Dermis blood vessel endothelial cell (primary cell): Measurements from ENCODE around the gene DLG2. TPM values are rescaled to one million over a fixed set of nuclear protein-coding genes. Genes with fewer than 3 reads are reported as not detected.
A peak's percentile ranks its signal among the peaks of the same experiment; 100 is the strongest.
"Not testable (repeated sequence)": the region's sequence is repeated elsewhere in the genome, so short reads cannot be mapped to it uniquely, and the experiment has no call there.

Source experiments
- DNase-seq: peaks from one replicate; pipeline ENCODE4 v3.0.0; 2010
- total RNA-seq: library from RNA; depleted of rRNA; stranded (reverse); fragments of >200 nt; gene quantifications from 2 replicates; pipeline ENCODE4 v1.2.3, GENCODE V29; 2014

Gene DLG2
- total RNA-seq, 1 donor from 2014 or later: 0.17 TPM

DNA sequence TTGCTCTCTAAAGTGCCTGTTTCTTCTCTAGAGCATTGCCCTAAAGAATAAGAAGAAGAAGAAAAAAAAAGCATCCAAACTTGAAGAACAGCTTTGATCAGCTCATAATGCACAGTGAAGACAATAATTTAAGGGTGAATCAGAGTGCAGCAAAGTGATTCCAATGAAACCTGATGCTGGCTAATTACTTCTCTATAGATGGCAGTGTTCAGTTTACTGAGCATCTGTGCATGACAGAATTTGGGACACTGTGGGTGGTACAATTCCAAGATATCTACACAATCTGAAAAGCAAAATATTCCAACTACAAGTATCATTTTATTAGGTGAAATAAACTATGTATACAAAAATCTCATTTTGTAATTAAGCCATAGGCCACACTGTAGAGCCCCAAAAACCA, 1890.5 kb downstream of the DLG2 start:
- no peak for DNase-seq

DNA sequence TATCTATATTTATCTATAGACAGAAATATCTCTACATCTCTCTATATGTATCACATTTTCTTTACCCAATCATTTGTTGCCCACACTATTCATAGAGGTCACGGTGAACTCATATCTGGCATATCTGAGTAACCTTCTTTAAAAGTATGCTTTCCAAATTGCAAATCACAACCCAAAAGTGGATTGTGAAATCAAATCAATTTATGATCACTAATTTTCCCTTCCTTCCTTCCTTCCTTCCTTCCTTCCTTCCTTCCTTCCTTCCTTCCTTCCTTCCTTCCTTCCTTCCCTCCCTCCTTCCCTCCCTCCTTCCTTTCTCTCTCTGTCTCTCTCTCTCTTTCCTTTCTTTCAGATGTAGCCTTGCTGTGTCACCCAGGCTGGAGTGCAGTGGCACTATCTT, 1893.0 kb downstream of the DLG2 start:
- no peak for DNase-seq

DNA sequence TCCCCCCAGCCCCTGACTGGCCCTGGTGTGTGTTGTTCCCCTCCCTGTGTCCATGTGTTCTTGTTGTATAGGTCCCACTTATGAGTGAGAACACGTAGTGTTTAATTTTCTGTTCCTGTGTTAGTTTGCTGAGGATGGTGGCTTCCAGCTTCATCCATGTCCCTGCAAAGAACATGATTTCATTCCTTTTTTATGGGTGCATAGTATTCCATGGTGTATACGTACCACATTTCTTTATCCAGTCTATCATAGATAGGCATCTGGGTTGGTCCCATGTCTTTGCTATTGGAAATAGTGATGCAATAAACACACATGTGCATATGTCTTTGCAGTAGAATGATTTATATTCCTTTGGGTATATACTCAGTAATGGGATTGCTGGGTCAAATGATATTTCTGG, 1895.9 kb downstream of the DLG2 start:
- DNase-seq: not testable (repeated sequence)

DNA sequence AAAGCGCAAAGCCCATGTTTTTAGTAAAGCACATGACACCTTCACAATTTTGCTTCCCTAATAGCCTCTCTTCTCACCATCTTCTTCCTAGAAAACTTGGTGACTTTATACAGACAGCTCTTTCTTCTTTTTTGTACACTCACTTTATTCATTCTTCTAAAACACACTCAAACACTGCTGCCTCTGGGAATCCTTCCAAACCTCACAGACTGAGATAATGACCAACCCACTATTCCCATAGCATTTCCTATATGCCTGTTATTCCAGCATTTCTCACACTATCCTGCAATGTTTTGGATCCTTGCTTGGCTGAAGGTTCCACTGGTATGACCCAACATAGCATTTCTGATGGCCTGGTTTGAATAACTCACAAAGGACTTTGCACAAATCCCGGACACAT, 1898.9 kb downstream of the DLG2 start:
- DNase-seq: no peak

DNA sequence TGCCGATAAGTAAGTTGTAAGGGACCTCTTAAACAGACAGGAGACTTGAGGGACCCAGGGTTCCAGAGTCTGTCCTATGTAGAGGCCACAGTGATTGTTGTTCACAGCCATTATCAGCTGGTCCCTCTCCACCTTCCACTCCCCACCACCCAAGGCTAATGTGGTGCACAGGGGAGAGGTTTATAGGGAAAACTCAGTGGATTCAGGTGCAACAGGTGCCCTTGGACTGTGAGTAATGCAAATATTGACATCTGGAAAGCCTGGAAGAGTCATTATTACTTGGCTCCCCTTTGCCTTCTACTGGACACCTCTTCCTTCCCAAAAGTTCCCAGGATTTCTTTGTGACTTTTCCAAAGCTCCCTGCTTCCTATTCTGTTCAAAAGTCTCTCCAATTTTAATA, 1899.9 kb downstream of the DLG2 start:
- no peak for DNase-seq

DNA sequence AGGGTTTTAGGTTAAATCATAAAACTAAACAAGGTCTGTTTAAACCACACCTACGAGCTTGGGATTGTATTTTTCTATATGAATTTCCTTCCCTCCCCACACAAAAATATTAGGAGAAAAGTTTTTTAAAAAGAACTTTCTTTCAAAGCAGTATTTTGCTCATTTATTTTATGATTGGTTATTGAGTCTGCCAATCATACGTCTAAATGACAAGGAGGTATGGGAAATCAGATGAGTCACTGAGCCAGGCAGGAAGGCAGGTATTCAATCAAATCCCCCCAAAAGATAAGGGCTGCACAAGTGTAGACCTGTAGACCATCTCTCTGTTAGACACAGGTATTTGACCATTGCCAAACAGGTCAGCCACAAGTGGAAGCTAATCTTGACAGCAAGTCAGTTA, 1900.8 kb downstream of the DLG2 start:
- DNase-seq: no peak

DNA sequence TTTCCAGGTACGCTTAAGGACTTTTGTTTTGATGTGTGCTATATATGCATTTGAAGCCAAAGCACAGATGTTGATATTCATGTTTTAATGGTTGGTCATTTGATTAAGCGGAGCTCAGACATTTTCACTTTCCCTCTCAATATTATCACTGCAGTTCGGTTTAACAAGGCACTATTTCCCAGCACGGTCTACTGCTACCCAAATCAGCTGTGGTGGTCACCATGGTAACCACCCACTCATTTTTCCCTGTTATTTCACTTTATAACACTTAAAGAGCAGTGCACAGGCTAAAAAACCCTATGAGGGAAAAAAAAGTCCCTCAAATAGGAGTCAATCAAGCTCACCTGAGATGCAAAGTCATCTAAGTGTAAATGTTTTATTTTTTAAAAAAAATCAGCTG, 1901.4 kb downstream of the DLG2 start:
- DNase-seq: no peak

DNA sequence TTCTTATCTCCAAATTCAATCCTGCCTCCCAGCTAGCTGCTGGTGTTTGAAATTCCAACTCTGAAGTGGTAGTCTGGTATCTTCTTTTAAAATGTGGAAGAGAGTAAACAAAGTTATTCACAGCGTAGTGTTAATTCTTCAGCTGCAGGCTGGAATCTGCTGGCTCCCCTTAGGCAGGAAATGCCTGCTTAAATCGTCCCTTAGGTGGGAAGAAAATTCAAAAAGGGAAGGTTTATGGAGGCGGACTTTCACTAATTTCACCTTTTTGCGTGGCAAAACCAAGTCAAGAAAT, 1901.9 kb downstream of the DLG2 start:
- DNase-seq: no peak

DNA sequence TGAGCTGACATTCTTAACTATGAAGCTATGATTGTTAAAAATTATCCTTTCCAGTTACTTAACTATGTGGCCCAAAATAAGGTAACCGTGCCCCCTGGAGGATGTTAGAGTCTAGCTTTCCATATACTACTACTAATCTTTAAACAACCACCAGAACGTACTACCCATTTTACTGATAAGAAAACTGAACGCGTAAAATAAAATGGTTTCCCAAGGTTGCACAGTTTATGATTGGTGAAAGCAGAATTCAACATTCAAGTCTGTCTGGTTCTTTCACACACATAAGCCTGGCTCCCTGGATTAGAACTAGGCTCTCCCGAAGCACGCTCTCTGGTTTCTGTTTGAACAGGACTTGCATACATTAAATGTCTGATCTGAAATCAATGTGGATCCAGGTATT, 1903.1 kb downstream of the DLG2 start:
- peak; percentile 59 for DNase-seq

DNA sequence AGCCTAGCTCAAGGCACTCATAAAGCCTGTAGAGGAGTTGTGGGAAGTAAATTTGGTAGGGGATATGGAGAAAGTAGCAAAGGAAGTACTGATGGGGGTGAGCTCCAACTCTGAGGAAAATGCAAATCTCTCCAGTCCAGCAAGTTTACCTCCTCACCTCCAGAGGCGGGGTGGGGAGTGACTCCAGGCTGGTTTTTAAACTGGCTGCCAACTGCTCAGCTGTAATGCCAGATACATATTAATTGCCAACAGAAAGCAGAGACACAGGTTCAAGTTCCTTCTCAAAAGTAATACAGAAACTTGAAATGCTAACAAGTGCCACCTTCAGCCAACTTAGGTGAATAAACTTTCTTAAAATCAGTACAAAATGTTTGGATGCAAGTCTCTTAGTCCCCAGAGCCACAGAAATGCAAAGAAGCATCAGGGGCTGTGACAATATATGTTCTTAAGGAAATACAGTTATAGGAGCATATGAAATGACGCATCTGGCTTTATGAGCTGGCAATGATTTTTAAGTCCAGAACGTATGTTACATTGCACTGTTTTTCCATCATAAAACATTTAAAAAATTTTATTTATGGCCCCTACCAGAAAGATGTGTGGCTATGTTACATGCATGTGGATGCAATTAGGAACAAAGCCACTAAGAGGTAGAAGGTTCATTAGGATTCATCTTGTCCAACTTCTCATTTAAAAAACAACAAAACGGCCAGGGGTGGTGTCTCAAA, 1904.6 kb downstream of the DLG2 start:
- DNase-seq: no peak

DNA sequence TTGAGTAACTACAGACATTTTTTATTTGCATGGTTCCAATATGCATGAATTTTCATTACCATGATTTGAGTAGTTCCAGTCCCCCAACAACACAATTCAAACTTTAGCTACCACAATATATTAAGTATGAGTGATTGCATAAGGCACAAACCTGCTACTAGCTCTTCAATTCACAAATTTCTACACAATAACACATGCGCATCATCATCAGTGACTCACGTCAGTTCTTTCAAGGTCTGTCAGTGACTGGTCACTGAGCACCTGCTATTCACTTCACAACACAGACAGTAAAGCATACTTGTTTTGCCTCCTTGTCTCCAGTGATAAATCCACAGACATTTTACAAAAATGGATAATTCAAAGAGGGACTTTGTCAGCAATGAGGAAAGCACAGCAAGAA, 1905.9 kb downstream of the DLG2 start:
- no peak for DNase-seq

DNA sequence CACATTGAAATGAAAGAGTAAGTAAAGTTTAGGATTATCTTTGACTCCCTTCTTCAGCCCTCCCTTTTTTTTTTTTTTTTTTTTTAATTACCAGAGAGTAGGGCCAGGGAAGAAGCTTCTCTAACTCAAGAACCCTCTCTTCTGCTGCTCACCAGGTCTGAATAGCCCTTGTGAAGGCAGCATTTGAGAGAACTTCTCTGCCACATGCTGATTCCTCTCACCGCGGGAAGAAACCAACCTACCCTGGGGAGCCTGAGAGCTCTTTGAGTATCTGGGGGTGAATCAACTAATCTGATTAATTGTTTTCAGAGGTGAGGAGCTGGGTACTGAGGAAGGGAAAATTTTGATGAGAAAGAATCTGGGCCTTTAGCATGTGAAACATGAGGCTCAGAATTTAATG, 1906.5 kb downstream of the DLG2 start:
- no peak for DNase-seq

DNA sequence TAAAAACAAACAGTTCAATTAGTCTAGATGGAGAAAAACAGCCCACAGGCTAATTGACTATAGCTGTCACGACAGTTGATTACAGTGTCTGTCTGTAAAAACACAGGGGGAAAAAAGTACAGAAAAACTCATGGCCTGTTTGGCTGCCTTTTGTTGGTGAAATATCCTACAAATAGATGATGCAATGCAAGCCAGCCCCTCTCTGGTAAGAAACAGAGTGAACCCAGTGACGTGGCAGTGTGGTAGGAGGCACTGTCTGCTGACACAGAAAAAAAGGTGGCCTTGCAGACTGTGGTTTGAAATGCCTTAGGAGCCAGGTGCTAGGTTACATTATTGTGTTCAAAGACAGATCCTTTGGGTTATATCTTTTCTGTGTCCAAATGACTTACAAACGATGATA, 1909.6 kb downstream of the DLG2 start:
- no peak for DNase-seq

DNA sequence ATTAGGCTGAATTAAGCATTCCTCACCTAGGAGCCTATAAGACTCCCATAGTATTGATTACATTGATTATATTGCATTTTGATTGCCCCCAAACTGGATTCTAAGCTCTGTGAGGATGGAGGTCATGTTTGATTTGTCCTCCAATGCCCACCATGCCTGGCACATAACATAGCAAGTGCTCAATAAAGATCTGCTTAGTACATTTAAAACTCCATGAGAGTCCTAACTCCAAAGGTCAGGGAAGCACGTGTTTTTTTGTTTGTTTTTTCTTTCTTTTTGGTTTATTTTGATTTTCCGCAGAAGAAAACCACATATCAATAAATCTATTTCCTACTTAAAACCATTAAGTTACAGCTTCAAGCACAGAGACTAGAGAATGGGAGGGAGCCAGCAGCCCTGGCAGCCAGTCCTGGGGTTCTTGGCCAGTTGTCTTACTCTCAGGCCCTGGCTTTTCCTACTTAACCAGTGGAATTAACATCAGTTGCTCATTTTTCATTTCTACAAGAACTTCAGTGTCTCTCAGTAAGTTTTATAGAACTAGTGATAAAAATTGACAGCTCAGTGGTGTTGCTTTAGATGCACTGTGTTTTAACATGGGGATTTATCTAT, 1911.1 kb downstream of the DLG2 start:
- DNase-seq: no peak

DNA sequence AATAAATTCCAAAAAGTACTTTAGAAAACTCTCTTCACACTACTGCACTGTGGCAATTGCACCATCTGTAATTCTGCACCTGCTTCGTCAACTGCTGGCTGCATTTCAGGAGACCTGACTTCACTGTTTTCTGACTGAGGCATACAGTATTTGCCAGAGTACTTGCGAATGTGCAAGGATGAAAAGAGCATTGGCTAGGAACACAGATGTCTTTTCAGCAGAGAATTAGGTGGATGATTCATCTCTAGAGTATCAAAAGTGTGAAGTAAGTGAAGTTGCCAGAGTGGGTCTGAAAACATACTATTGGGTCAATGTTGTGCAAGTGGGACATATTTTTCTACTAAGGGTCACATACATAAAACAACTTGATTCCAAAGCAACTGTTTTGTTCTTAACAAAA, 1913.4 kb downstream of the DLG2 start:
- DNase-seq: no peak

DNA sequence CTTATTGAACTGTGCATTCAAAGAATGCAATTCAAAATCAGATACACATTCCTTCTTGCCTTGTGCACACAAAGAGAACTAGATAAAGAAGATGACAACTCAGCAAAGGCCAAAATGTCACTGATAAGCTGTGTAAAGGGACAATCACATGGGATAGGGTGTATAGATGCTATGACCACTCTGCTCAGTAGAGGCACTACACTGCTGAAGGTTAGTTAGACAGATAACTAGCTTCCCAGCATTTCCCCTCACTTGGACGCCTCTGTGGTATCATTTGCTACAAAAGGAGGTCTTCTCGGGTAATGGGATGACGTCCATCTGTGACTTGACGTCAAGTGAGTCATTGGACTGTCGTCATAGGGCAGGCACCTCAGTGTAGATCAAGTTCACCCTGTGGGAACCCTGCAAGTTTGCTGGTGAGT, 1916.0 kb downstream of the DLG2 start:
- DNase-seq: no peak

DNA sequence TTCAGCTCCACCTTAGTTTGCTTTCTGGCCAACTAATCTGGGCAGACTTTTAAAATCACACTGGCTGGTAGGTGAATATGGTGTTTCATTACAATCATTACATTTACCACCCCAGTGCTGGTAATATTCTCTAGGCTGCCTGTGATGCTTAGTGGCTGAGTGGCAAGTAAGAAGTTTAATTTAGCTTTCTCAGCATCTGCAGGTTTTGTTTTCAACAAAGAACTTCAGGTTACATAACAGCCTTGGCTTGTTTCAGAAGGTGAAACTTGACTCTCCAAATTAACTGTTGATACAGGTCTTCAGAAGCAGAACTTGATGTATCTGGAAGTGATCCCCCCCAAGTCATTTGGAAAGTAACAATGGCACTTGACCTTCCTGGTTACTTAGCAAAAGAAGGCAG, 1917.7 kb downstream of the DLG2 start:
- no peak for DNase-seq

DNA sequence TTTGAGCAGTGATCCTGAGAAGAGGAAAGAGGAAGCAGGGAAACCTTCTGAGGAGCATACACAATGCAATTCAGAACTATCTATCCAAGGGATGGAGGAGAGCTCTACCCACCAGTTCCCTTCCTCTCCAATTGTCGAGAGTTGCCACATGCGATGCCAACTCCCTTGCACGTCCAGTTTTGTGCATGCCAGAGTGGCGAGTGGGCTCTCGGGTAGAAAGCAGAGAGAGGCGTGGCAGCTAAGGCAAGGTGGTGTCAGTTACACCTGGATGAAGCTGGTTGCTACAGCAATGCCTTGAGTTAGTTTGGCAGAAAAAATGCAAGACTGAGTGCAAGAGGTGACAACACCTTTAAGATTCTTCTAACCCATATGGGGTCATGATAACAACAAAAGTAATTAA, 1920.6 kb downstream of the DLG2 start:
- no peak for DNase-seq

DNA sequence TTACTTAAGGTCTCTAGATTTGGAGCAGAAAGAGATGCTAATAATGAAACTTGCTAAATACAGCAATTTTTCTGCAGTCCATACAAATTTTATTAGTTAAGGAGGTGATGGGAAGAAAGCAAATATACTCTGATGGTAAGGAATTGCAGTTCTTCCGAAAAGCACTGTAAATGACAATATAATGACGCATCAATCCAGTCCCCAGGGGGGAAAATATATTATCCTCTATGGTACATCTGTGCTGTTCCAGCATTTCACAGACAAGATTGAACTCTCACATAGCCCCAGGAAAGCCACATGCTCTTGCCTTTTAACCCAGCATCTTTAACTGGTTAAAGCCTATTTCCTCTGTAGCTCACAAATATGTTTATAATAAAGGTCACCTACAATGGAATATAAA, 1924.3 kb downstream of the DLG2 start:
- DNase-seq: no peak

DNA sequence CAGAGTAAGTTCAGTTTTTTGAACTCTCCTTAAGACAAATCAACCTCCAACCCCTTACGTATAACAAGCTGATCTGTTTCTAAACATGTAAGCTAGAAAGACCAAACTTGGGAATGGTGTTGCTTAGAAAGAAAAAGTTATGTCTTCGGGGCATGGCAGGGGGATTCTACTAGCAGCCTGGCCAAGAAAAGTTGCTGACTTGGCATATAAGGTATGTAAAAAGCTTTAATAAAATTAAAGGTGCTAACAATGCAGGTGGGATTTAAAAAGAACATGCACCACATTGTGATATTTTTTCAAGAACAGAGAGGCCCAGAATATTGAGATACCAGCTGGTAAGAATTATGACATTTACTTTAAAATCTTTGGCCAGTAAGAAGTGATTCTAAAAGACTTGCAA, 1929.6 kb downstream of the DLG2 start:
- DNase-seq: no peak

DNA sequence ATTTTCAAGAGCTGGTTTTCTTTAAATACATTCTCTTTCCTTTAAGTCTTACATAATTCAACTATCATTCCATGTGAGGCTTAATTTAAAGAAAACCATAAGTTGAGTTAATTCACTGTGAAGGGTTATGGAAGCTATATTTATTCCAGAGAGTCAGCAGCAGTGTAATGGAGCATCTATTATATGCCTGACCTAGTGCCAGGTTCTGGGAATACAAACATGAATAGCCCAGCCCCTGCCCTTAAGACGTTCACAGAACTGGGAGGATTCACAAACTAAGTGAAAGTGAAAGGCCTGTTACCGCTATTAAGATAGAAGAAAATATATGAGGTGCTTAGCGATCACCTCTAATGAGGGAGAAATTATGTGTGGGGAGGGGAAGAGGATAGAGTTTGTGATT, 1932.1 kb downstream of the DLG2 start:
- no peak for DNase-seq

DNA sequence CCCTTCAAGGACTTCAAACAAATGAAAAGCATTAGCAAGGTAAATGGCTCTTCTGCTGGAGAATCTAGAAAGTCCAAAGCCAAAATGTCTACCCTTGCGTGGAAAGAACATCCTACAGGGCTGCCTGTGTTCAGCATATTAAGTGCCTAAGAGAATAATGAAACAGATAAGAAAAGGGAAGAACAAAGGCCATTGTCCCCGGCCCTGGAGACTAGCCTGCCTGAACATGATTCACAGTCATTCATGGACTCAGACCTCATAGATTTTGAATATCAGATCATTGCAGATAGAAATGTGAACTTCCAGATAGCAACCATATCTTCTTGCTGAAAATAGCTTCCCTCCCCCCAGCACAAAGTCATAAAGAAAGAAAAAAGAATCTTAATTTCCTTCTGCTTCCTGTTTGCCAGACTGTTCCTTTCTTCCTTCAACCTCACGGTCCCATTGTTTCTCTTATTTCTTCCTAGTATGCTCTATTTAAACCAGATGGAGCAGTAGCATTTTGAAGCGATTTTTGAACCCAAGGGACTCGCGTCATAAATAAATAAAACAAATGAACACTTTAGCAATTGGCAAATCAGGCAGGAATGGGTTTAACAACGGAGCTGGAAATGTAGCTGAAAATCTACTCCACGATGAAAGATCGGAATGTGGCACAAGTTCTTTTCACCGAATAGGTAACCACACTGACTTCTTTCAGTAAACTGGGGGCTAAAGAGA, 1932.8 kb downstream of the DLG2 start:
- DNase-seq: no peak

DNA sequence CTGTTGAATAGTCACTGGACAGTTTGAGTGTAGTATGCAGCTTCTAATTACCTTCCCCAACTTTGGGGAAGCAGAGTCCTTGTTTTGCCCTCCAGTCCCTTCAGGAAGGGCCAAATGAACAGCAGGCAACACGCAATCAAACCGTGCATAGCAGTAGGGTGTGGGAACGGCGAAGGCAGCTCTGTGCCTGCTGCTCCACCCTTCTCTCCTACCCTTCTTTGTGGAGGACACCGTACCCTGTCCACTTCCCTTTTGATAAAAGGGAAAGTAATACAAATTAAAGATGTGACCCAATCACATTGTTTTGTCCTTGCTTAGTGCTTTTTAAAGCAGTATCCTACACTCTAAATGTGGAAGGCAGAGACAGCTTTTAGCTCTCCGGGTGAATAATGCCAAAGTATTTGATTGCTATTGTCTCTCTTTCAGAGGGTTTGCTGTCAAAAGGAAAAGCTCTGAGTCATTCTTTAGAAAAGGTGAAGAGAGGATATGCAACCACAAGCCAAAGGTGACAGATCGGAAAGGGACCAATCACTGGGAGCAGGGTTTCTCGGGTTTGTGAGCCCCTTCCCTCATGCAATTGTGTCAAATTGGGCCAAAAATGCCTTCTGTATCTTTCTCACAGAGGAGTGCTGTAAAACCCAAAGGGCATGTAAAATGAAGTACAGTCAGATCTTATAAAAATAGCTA, 1933.7 kb downstream of the DLG2 start:
- no peak for DNase-seq

DNA sequence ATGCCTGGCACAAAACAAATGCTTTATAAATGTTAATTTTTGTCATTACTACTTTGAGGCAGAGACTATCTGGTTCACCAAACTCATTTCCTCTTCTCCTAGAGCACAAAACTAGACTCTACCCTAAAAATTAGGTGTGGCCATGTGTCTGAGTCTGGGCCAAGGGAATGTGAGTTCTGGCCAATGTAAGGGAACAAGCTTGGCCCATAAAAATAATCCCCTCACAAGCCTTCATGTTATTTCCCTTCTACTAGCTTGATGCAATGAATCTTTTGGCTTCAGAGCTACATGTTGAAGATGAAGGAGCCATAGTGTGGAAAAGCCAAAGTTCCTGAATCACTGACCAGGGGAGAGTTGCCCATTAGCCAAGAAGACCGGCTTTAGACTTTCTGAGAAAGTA, 1934.5 kb downstream of the DLG2 start:
- DNase-seq: no peak
